ENCODE results near the gene UBA1. TPM values are rescaled to one million over a fixed set of nuclear protein-coding genes. Genes with fewer than 3 reads are reported as not detected.

The UBA1 gene
- polyA plus RNA-seq, 2 of the 4 experiments (the other 2 are of a cell fraction): 160 to 192 TPM

DNA sequence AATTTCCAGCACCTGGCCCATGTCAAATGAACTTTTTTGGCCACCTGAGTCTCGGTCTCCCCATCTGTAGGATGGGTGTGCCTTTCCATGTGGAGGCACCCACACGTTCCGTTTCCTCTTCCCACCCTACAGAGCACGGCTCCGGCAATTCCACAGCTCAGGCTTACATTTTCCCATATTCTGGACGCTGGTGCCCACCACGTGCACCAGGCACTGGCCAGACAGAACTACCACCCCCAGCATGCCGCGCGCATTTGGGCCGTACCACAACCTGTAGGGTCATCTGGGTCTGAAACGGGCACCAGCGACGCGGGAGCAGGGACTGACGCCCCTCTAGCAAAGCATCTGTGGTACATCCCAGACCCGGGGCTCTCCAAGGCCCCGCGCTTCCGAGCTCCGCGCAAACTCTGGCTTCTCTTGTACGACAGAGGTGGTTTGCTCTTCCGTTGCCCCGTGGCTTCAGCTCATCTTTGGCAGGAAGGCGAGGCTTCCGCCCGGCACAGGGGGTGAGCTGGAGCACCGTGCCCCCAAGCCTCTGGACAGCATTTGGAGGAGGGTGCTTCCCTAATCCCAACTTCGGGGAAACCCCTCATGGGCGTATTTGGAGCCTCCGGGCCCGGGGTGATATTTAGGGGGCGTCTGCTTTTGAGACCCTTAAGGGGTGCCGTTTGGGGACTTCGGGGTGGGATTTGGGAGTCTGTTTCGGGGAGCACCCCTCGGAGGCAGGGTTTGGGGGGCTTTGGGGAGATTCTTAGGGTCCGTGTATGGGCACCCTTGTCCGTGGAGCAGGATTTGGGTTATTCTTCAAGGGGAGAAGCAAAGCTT is 3.0 kb upstream of the UBA1 start (continued):
- peak; percentile 81 for TF ChIP-seq GATA3 (IDR thresholded peaks at IDR 0.05; ENCODE audit: borderline replicate concordance)
- TF ChIP-seq JUN (IDR thresholded peaks at IDR 0.05): peak in 1 of 2 experiments; percentile 71; a peak in 3 of 5 replicates
- TF ChIP-seq, protein P1, sequence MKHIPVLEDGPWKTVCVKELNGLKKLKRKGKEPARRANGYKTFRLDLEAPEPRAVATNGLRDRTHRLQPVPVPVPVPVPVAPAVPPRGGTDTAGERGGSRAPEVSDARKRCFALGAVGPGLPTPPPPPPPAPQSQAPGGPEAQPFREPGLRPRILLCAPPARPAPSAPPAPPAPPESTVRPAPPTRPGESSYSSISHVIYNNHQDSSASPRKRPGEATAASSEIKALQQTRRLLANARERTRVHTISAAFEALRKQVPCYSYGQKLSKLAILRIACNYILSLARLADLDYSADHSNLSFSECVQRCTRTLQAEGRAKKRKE (CRISPR knock-in tag; IDR thresholded peaks at IDR 0.05; ENCODE audit: low read depth): no peak
- TF ChIP-seq NFE2L2 (conservative IDR thresholded peaks at IDR 0.05; ENCODE audit: low read length): no peak
- TF ChIP-seq, protein P2, sequence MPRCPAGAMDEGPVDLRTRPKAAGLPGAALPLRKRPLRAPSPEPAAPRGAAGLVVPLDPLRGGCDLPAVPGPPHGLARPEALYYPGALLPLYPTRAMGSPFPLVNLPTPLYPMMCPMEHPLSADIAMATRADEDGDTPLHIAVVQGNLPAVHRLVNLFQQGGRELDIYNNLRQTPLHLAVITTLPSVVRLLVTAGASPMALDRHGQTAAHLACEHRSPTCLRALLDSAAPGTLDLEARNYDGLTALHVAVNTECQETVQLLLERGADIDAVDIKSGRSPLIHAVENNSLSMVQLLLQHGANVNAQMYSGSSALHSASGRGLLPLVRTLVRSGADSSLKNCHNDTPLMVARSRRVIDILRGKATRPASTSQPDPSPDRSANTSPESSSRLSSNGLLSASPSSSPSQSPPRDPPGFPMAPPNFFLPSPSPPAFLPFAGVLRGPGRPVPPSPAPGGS (IDR thresholded peaks at IDR 0.05): no peak
- no peak for TF ChIP-seq CHD2 (IDR thresholded peaks at IDR 0.05; ENCODE audit: low read length, partially characterized antibody)
- TF ChIP-seq TFCP2L1 (CRISPR knock-in tag; IDR thresholded peaks at IDR 0.05): no peak
- TF ChIP-seq HEYL (CRISPR knock-in tag; IDR thresholded peaks at IDR 0.05): no peak
- TF ChIP-seq PBX3 (IDR thresholded peaks at IDR 0.05): no peak
- no peak for TF ChIP-seq REST (IDR thresholded peaks at IDR 0.05)
- TF ChIP-seq RARB (CRISPR knock-in tag; IDR thresholded peaks at IDR 0.05): no peak
- peak; percentile 98 for TF ChIP-seq MAX (IDR thresholded peaks at IDR 0.05)
- no peak for TF ChIP-seq CHD4 (IDR thresholded peaks at IDR 0.05; ENCODE audit: borderline replicate concordance)
- TF ChIP-seq SMC3 (IDR thresholded peaks at IDR 0.05): no peak
- TF ChIP-seq MAZ (IDR thresholded peaks at IDR 0.05; ENCODE audit: borderline replicate concordance, low read depth, low read length): no peak
- no peak for TF ChIP-seq ZFP36 (IDR thresholded peaks at IDR 0.05; ENCODE audit: borderline replicate concordance, partially characterized antibody)
- peak; percentile 96 for TF ChIP-seq MYC (IDR thresholded peaks at IDR 0.05; ENCODE audit: borderline replicate concordance, low read length)
- no peak for TF ChIP-seq ZC3H11A (IDR thresholded peaks at IDR 0.05)
- no peak for TF ChIP-seq TP53 (CRISPR knock-in tag; IDR thresholded peaks at IDR 0.05)
- no peak for TF ChIP-seq FOSL2 (IDR thresholded peaks at IDR 0.05)
- TF ChIP-seq FOSL2 (CRISPR knock-in tag; IDR thresholded peaks at IDR 0.05): no peak
- peak; percentile 60 for TF ChIP-seq POLR2A (IDR thresholded peaks at IDR 0.05; ENCODE audit: low read length)
- TF ChIP-seq JUNB (IDR thresholded peaks at IDR 0.05): no peak
- TF ChIP-seq PHF8 (IDR thresholded peaks at IDR 0.05; ENCODE audit: borderline replicate concordance, low read depth): 0 out of 2 replicates have a peak, but pooled peaks have one; percentile 36
- no peak for TF ChIP-seq MAFK (IDR thresholded peaks at IDR 0.05; ENCODE audit: partially characterized antibody)
- TF ChIP-seq EHMT2 (IDR thresholded peaks at IDR 0.05; ENCODE audit: low read depth): no peak
- TF ChIP-seq KDM1A (IDR thresholded peaks at IDR 0.05; ENCODE audit: low read depth): no peak
- no peak for TF ChIP-seq RCOR1 (IDR thresholded peaks at IDR 0.05; ENCODE audit: low read depth, low read length)
- TF ChIP-seq NPAS2 (CRISPR knock-in tag; IDR thresholded peaks at IDR 0.05; ENCODE audit: borderline replicate concordance): no peak
- no peak for TF ChIP-seq FOSB (CRISPR knock-in tag; IDR thresholded peaks at IDR 0.05)
- no peak for TF ChIP-seq EP300 (IDR thresholded peaks at IDR 0.05)
- TF ChIP-seq CEBPB (IDR thresholded peaks at IDR 0.05): no peak
- TF ChIP-seq ESRRA (IDR thresholded peaks at IDR 0.05; ENCODE audit: borderline replicate concordance, low read length): no peak
- no peak for TF ChIP-seq HOXA7 (CRISPR knock-in tag; IDR thresholded peaks at IDR 0.05)
- TF ChIP-seq FOXS1 (CRISPR knock-in tag; IDR thresholded peaks at IDR 0.05): no peak
- peak; percentile 57; the same call in 1 of the 2 replicates for TF ChIP-seq USF2 (IDR thresholded peaks at IDR 0.05)

Measured in A549 (cell line).